Gastroesophageal sphincter (tissue), 3 donors: Measurements from ENCODE around the gene ALDH7A1.

Experiments used
- CTCF ChIP-seq, 4 experiments: fragments of 200-600 bp in 2 of 4; fragments of 450-650 bp in 2 of 4; sonication (generic) in 1 of 4; IDR thresholded peaks; one replicate each; pipeline ENCODE4 v1.5.1; 2017 to 2019; ENCODE audit warnings: antibody characterized with exemption in 4 of 4, mild to moderate bottlenecking in 2 of 4, moderate library complexity in 2 of 4
- POLR2AphosphoS5 ChIP-seq: sonication (generic); formaldehyde crosslinking; IDR thresholded peaks from one replicate; pipeline ENCODE4 v1.6.1; 2017; ENCODE audit warnings: antibody characterized with exemption

DNA sequence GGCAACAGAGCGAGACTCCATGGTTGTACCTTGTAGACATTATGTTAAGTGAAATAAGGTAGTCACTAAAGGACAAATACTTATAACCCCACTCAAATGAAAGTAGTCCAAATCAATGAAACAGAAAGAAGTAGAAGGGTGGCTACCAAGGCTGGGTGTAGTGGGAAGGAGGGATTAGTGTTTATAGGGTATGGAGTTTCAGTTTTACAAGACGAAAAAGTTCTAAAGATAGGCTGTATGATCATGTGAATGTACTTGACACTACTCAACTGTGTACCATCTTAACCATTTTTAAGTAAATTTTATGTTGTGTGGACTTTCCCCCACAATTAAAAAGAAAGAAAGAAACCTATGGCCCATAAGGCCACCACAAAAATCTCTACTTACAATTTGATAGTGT is 32.2 kb downstream of the ALDH7A1 start:
- TF ChIP-seq POLR2AphosphoS5 (no peak), CTCF (IDR thresholded peaks at IDR 0.05) (no peak)
